HEK293T (cell line): ENCODE results near the gene DZIP1.

Source experiments
- CTCF ChIA-PET: fragments of 350-600 bp; formaldehyde crosslinking; extraction: SDS; loops from one replicate; lab custom pipeline; 2021; ENCODE audit warnings: antibody characterized with exemption, inconsistent platforms; lab: Yijun Ruan, JAX
- POLR2A ChIA-PET: fragments of 350-600 bp; formaldehyde crosslinking; extraction: SDS; loops from one replicate; lab custom pipeline; 2020; ENCODE audit warnings: antibody characterized with exemption, inconsistent platforms; lab: Yijun Ruan, JAX
- DNase-seq: peaks from one replicate; pipeline ENCODE4 v3.0.0; 2012; ENCODE audit warnings: mixed read lengths; ENCODE audit errors: extremely low spot score
- ARNT ChIP-seq: fragments of 450-650 bp; IDR thresholded peaks from 2 replicates; pipeline ENCODE4 v1.6.1; 2017; ENCODE audit warnings: mild to moderate bottlenecking
- BHLHE40 ChIP-seq: fragments of 450-650 bp; IDR thresholded peaks from 2 replicates; pipeline ENCODE4 v1.6.1; 2016; ENCODE audit warnings: mild to moderate bottlenecking, moderate library complexity, borderline replicate concordance
- CTBP1 ChIP-seq: fragments of 450-650 bp; IDR thresholded peaks from 2 replicates; pipeline ENCODE4 v1.6.1; 2016; ENCODE audit warnings: borderline replicate concordance
- ELF4 ChIP-seq: fragments of 450-650 bp; IDR thresholded peaks from 2 replicates; pipeline ENCODE4 v1.6.1; 2017; ENCODE audit warnings: antibody characterized with exemption
- FOXA1 ChIP-seq: fragments of 450-650 bp; IDR thresholded peaks from 2 replicates; pipeline ENCODE4 v1.6.1; 2016; ENCODE audit warnings: mild to moderate bottlenecking
- FOXK2 ChIP-seq: fragments of 450-650 bp; IDR thresholded peaks from 2 replicates; pipeline ENCODE4 v1.6.1; 2016; ENCODE audit warnings: mild to moderate bottlenecking
- FOXM1 ChIP-seq: fragments of 450-650 bp; IDR thresholded peaks from 2 replicates; pipeline ENCODE4 v1.6.1; 2017; ENCODE audit warnings: mild to moderate bottlenecking, borderline replicate concordance
- HDGF ChIP-seq: fragments of 450-650 bp; IDR thresholded peaks from 2 replicates; pipeline ENCODE4 v1.6.1; 2017; ENCODE audit warnings: antibody characterized with exemption, borderline replicate concordance
- L3MBTL2 ChIP-seq: fragments of 450-650 bp; conservative IDR thresholded peaks from 2 replicates; pipeline ENCODE4 v1.6.1; 2016; ENCODE audit warnings: mild to moderate bottlenecking
- LEF1 ChIP-seq: fragments of 450-650 bp; IDR thresholded peaks from 2 replicates; pipeline ENCODE4 v1.6.1; 2017; ENCODE audit warnings: mild to moderate bottlenecking, borderline replicate concordance
- NFRKB ChIP-seq: fragments of 450-650 bp; IDR thresholded peaks from 2 replicates; pipeline ENCODE4 v1.6.1; 2016; ENCODE audit warnings: mild to moderate bottlenecking, moderate library complexity
- SP1 ChIP-seq: fragments of 450-650 bp; IDR thresholded peaks from 2 replicates; pipeline ENCODE4 v1.6.1; 2017
- SUZ12 ChIP-seq: fragments of 450-650 bp; IDR thresholded peaks from 2 replicates; pipeline ENCODE4 v1.6.1; 2016; ENCODE audit warnings: mild to moderate bottlenecking
- TARDBP ChIP-seq: fragments of 450-650 bp; IDR thresholded peaks from 2 replicates; pipeline ENCODE4 v1.6.1; 2016
- ZNF384 ChIP-seq: fragments of 450-650 bp; IDR thresholded peaks from 2 replicates; pipeline ENCODE4 v1.6.1; 2016
- TF ChIP-seq, protein P1 (sequence below): fragments of 450-650 bp; IDR thresholded peaks from 2 replicates; pipeline ENCODE4 v1.6.1; 2016

DZIP1 gene

DNA sequence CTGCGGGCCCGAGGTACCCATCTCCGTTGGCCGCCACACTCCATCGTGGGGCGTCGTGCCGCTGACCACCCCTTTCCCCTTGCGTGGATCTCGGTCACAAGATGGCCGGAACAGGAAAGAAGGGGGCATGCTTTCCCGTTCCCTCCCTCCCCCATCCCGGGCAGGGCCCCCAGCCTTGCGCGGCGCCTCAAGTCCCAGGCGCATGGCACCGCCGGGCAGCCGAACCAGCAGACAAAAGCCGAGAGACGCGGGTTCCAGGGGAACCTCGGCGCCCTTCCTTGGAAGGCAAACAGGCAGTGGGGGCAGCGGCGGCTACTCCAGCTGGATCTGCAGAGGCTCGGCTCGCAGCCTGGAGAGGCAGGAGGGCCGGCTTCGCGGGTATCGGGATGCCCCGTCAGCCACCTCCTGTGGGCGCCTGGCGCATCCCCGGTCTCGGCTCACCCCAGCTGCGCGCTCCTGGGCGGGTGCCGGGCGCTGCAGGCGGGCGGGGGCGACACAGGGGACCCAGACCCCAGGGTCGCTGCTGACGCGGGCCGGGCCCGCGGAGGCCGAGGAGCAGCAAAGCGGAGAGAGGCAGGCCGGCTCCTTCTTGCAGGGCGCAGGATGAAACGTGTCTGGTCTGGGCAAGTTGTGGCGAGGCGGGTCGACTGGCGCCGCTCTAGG is 439 bp downstream of the DZIP1 start:
- POLR2A ChIA-PET = interaction anchor here (0.9 to 1.7 kb wide), 9 partner anchors 11 to 676 kb away, joined by 3 to 7 read pairs (median 4); partner anchors contain the start of genes DNAJC3 and UGGT2
- CTCF ChIA-PET = interaction anchor here (0.8 to 1.0 kb wide), 2 partner anchors 17 to 189 kb away, joined by 3 read pairs; no protein-coding TSS in a partner anchor
- peak; percentile 88 for TF ChIP-seq L3MBTL2
- TF ChIP-seq FOXM1 = no peak
- TF ChIP-seq ARNT = no peak
- TF ChIP-seq FOXK2 = no peak
- peak; percentile 41 for DNase-seq

DNA sequence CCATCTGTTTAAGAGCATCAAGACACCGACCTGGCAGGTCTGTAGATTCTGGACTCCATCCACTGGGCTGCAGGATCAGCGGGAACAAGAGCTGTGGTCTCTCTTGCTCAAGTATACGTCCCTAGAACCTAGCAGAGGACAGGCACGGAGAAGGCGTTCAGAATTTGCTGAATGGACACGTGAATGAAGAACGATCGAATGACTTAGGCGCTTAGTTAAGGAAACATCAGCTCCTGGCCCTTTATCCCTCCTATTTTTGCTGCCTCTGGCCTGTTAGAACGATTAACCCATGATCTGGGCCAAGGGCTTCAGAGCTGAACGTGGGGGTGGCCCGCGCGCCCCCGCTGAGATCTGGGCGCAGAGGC is 953 bp downstream of the DZIP1 start:
- peak; percentile 10 for DNase-seq
- CTCF ChIA-PET = interaction anchor here (0.8 to 1.0 kb wide), 2 partner anchors 17 to 190 kb away, joined by 3 read pairs; no protein-coding TSS in a partner anchor
- POLR2A ChIA-PET = interaction anchor here (1.1 to 1.7 kb wide), 4 partner anchors 10 to 410 kb away, joined by 3 to 7 read pairs (median 4); partner anchors contain the start of genes DNAJC3 and UGGT2
- TF ChIP-seq SUZ12 (no peak), ZNF384 (no peak), BHLHE40 (no peak), LEF1 (no peak), ARNT (no peak), HDGF (no peak), L3MBTL2 (no peak), SP1 (no peak), TARDBP (no peak), ELF4 (no peak), FOXK2 (no peak), FOXA1 (no peak), NFRKB (no peak), FOXM1 (no peak)
- TF ChIP-seq, protein P1, sequence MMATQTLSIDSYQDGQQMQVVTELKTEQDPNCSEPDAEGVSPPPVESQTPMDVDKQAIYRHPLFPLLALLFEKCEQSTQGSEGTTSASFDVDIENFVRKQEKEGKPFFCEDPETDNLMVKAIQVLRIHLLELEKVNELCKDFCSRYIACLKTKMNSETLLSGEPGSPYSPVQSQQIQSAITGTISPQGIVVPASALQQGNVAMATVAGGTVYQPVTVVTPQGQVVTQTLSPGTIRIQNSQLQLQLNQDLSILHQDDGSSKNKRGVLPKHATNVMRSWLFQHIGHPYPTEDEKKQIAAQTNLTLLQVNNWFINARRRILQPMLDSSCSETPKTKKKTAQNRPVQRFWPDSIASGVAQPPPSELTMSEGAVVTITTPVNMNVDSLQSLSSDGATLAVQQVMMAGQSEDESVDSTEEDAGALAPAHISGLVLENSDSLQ = no peak

GRCh38 chr13:95642999-95643398 is 1.5 kb downstream of the DZIP1 start:
- POLR2A ChIA-PET = interaction anchor here (1.1 to 1.7 kb wide), 3 partner anchors 9 to 34 kb away, joined by 3 to 7 read pairs (median 4); partner anchors contain the start of gene DNAJC3
- CTCF ChIA-PET = interaction anchor here (1.0 kb wide), 1 partner anchor 18 kb away, joined by 3 read pairs; no protein-coding TSS in a partner anchor
- TF ChIP-seq ZNF384 = no peak
- no peak for TF ChIP-seq LEF1
- TF ChIP-seq, protein P1 = no peak
- TF ChIP-seq FOXK2 = no peak
- no peak for TF ChIP-seq BHLHE40
- no peak for TF ChIP-seq L3MBTL2
- no peak for TF ChIP-seq TARDBP
- TF ChIP-seq ELF4 = no peak
- no peak for DNase-seq

- ChIA-PET CTCF (no interaction called here), POLR2A (no interaction called here)
- TF ChIP-seq FOXK2 (no peak), CTBP1 (no peak), L3MBTL2 (no peak), NFRKB (no peak), HDGF (no peak)
- TF ChIP-seq, protein P1 = no peak
- DNase-seq = no peak
Measured at GRCh38 chr13:95642028-95642621, 2.4 kb downstream of the DZIP1 start.

GRCh38 chr13:95641291-95642027 is 3.0 kb downstream of the DZIP1 start:
- no peak for TF ChIP-seq BHLHE40
- TF ChIP-seq FOXA1 = no peak
- no peak for TF ChIP-seq HDGF
- no peak for TF ChIP-seq SUZ12
- DNase-seq = no peak
- CTCF ChIA-PET = no interaction called here
- POLR2A ChIA-PET = no interaction called here

GRCh38 chr13:95636853-95637252 is 7.7 kb downstream of the DZIP1 start:
- CTCF ChIA-PET = no interaction called here
- DNase-seq = no peak
- POLR2A ChIA-PET = no interaction called here

More at GRCh38 chr13:95636853-95637252, 7.7 kb downstream of the DZIP1 start:
- no peak for TF ChIP-seq FOXK2
- no peak for TF ChIP-seq LEF1
- TF ChIP-seq L3MBTL2 = no peak
- TF ChIP-seq, protein P1 = no peak
- no peak for TF ChIP-seq NFRKB
- TF ChIP-seq ZNF384 = no peak
- no peak for TF ChIP-seq ELF4
- no peak for TF ChIP-seq FOXM1
- TF ChIP-seq FOXA1 = no peak
